Stimulated activated naive CD4-positive, alpha-beta T cell (primary cell): ENCODE measurements around the gene PRRT3.
"Not testable (repeated sequence)": the region's sequence is repeated elsewhere in the genome, so short reads cannot be mapped to it uniquely, and the experiment has no call there.

Experiments
- DNase-seq, 6 experiments: peaks; one replicate each; lab custom pipeline; 2025; lab: John Stamatoyannopoulos, UW

The PRRT3 gene

GRCh38 chr3:9918261-9919038, 33.8 kb downstream of the PRRT3 start:
- no peak for DNase-seq

DNA sequence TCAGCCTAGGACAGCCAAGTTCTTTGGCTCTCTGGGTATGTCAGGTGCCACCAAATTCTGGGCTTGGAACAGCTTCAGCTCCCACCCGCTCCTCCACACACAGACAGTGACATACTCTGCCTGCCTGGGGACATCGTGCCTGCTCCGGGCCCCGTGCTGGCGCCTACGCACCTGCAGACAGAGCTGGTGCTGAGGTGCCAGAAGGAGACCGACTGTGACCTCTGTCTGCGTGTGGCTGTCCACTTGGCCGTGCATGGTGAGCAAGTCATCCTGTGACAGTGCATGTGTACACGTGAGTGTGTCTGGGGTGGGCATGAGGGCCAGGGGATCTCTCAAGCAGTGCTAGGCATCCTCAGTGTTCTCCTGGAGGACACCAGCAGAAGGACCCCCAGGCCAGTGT, 34.4 kb downstream of the PRRT3 start:
- no peak for DNase-seq

GRCh38 chr3:9916734-9917680, 35.2 kb downstream of the PRRT3 start, which contains the start of gene IL17RC:
Gene IL17RC (plus strand): TSS chr3:9917098. CDS start chr3:9917316, 218 bp downstream.
- peak in 1 of 6 experiments; percentile 11 for DNase-seq

GRCh38 chr3:9916346-9916733, 35.9 kb downstream of the PRRT3 start:
- DNase-seq: no peak

GRCh38 chr3:9915254-9916141, 36.7 kb downstream of the PRRT3 start:
- peak in 4 of 6 experiments; percentile 17 to 31 (median 26) for DNase-seq

GRCh38 chr3:9914559-9915253, 37.5 kb downstream of the PRRT3 start:
- peak in 2 of 6 experiments; percentile 10 to 28 for DNase-seq

DNA sequence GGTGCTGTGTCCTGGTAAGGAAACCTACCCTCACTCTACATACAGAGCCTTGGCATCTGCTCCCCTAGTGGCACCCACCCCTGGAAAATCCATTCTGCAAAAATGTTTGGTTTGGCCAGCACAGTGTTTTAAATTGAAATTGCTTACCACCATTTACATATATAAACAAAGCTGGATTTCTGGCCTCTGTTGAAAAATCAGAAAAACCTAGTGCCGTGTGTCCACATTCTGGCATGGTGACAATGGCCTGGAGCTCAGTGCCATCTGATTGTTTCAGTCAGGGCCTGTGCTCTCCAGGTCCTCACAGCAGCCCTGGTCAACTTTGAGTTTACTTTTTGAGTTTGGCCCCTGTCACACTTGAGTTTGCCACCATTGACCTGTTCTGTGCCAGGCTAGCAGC, 38.2 kb downstream of the PRRT3 start:
- no peak for DNase-seq

DNA sequence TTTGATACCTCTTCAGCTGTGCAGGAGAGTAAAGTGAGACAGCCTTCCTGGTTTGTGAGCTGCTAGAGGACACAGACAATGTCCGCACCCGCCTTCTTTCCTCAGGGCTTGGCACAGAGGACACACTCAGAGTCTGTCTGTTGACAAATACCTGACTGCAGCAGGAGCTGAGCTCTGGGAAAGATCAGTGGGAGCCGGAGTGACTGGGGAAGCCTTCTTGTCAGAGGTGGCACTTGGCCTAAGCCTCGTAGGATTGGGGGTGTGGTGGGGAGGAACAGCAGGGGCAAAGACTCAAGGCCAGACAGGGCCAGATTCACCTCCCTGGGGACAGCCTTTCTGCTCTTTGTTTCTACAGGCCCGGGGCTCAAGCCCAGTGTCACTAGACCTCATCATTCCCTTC, 38.6 kb downstream of the PRRT3 start:
- no peak for DNase-seq

DNA sequence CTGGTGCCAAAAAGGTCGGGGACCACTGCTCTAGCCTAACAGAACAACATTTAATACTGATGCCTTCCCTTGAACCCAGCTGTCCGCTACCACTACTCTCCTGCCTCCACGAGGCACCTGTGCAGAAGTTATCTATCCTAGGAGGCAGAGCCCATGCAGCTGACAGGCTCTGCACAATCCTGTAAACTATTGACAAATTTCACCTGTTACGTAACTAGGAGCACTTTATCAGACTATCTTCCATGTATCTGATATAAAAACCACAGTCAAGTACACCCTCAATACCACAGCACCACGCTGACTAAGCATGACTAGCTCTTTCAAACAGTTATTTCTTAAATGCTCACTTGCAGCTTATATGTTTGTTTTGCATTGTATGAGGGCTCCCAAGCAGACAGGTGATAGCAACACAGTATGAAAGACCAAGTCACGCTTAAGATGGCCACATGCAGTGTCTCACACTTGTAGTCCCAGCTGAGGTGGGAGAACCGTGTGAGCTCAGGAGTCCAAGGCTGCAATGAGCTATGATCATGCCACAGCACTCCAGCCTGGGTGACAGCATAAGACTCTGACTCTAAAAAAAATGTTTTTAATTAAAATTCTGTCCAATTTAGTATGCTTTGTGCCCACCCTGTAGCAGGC, 39.8 kb downstream of the PRRT3 start:
- no peak for DNase-seq

DNA sequence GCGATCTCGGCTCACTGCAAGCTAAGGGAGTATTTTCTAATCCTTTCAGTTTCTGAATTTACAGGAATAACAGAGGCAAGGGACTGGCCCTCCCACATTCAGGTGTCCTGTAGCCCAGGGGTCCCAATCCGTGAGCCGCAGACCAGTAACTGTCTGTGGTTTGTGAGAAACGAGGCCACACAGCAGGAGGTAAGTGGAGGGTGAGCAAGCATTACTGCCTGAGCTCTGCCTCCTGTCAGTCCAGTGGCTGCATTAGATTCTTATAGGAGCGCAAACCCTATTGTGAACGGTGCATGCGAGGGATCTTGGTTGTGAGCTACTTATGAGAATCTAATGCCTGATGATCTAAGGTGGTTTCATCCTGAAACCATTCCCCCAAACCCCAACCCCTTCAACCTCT, 40.3 kb downstream of the PRRT3 start:
- no peak for DNase-seq

DNA sequence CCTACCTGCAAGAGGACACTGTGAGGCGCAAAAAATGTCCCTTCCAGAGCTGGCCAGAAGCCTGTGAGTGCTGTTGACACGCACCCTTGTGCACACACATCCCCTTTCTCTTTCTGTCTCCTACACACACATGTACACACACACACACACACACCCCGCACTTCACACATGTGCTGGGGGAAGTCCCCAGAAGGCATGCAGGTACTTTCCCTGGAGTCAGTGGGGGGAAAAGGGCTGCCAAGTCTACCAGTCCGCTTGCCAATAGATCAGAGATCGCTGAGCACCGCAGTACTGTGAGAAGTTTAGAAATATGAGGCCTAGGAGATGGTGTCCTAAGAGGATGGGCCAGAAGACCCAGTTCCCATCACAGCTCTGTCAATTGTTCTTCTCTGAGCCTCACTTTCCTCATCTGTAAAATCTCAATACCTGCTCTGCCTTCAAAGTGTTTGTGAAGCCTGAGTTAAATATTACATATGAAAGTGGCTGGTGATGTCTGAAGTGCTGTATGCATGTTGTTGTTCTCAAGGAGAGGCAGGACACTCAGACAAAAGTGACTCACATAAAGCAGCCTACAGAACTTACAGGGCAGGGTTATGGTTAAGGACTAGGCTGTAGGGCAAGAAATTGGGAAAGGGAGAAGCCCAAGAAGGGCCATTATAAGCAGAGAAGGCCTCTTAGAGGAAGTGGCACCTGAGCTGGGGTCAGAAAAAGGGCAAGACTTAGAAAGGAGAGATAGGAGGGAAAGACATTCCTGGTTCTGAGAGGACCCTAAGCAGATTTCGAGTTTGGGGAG, 42.8 kb downstream of the PRRT3 start:
- no peak for DNase-seq

DNA sequence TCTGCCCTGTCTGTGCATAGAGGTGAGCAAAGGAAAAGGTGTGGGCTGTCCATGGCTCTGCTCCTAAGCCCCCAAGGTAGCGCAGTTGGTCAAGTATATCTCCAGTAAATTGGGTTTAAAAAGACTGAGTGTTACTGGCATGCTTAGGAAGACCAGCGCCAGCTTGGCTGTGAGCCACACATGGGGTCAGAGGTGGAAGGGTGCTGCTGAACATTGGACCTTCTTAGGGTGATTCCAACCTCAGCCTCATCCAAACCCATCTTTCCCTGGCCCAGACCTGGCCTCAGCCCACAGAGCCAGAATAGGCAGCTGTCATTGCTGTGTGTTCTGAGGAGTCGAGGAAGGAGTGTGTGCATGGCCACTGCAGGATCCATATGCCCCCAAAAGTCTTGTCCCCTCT, 43.9 kb downstream of the PRRT3 start:
- DNase-seq: no peak

- DNase-seq: no peak
Measured at GRCh38 chr3:9906480-9906879, 45.7 kb downstream of the PRRT3 start.

- no peak for DNase-seq
Measured at GRCh38 chr3:9903904-9904303, 48.3 kb downstream of the PRRT3 start.

GRCh38 chr3:9903238-9903624, 49.0 kb downstream of the PRRT3 start:
- DNase-seq: no peak

- DNase-seq: no peak
Measured at GRCh38 chr3:9902372-9903237, 49.6 kb downstream of the PRRT3 start, which contains the start of gene IL17RE. Gene IL17RE (plus strand): TSS chr3:9902848. CDS start chr3:9902933, 85 bp downstream.

GRCh38 chr3:9901967-9902366, 50.2 kb downstream of the PRRT3 start:
- no peak for DNase-seq

GRCh38 chr3:9900965-9901415, 51.2 kb downstream of the PRRT3 start:
- not testable (repeated sequence) for DNase-seq
